GM08714 (cell line): ENCODE measurements around the gene UMODL1.

Source experiments
- H3K4me3 ChIP-seq: fragments of 200-500 bp; sonication (Bioruptor generic); 2 replicates; pipeline ENCODE4 v1.5.1; 2014; ENCODE audit warnings: mild to moderate bottlenecking, low read length, inconsistent platforms
- ZNF274 ChIP-seq: IDR thresholded peaks from 2 replicates; pipeline ENCODE4 v1.6.1; 2012; ENCODE audit warnings: mild to moderate bottlenecking, low read depth, low read length

Gene UMODL1

GRCh38 chr21:42160765-42161164 is 89.6 kb downstream of the UMODL1 start:
- no peak for TF ChIP-seq ZNF274
- no peak overlapping the region for H3K4me3 ChIP-seq

- TF ChIP-seq ZNF274 = no peak
- H3K4me3 ChIP-seq = no peak overlapping the region
These were observed 90.4 kb downstream of the UMODL1 start for GRCh38 chr21:42161401-42161955.

- no peak for TF ChIP-seq ZNF274
- no peak overlapping the region for H3K4me3 ChIP-seq
These were observed 91.0 kb downstream of the UMODL1 start for GRCh38 chr21:42161956-42162681.

GRCh38 chr21:42162831-42163510 is 91.9 kb downstream of the UMODL1 start:
- no peak overlapping the region for H3K4me3 ChIP-seq
- no peak for TF ChIP-seq ZNF274

- H3K4me3 ChIP-seq = no peak overlapping the region
- TF ChIP-seq ZNF274 = no peak
These were observed 92.4 kb downstream of the UMODL1 start for GRCh38 chr21:42163511-42163863.

- no peak for TF ChIP-seq ZNF274
- H3K4me3 ChIP-seq = no peak overlapping the region
These were observed 93.1 kb downstream of the UMODL1 start for GRCh38 chr21:42164064-42164789.

- H3K4me3 ChIP-seq = no peak overlapping the region
- no peak for TF ChIP-seq ZNF274
These were observed 93.7 kb downstream of the UMODL1 start for GRCh38 chr21:42164818-42165217.

- no peak for TF ChIP-seq ZNF274
- no peak overlapping the region for H3K4me3 ChIP-seq
These were observed 94.8 kb downstream of the UMODL1 start for GRCh38 chr21:42165901-42166300.

GRCh38 chr21:42169758-42170157 is 98.6 kb downstream of the UMODL1 start:
- no peak overlapping the region for H3K4me3 ChIP-seq
- TF ChIP-seq ZNF274 = no peak

GRCh38 chr21:42171091-42172053 is 100.3 kb downstream of the UMODL1 start:
- TF ChIP-seq ZNF274 = no peak

GRCh38 chr21:42172596-42173483 is 101.7 kb downstream of the UMODL1 start:
- H3K4me3 ChIP-seq = no peak overlapping the region
- no peak for TF ChIP-seq ZNF274

More at GRCh38 chr21:42171091-42172053, 100.3 kb downstream of the UMODL1 start:
- H3K4me3 ChIP-seq = no peak overlapping the region

- H3K4me3 ChIP-seq = no peak overlapping the region
These were observed 103.1 kb downstream of the UMODL1 start for GRCh38 chr21:42174173-42174572.

More at GRCh38 chr21:42174173-42174572, 103.1 kb downstream of the UMODL1 start:
- TF ChIP-seq ZNF274 = no peak
